Prostate gland (tissue), 2 donors: ENCODE data around the gene FANCE.

Experiments used
- CTCF ChIP-seq, 4 experiments: fragments of 200-600 bp in 2 of 4; fragments of 450-650 bp in 2 of 4; sonication (generic) in 2 of 4; IDR thresholded peaks; 1 replicate in 3 of 4; 2 replicates in 1 of 4; pipeline ENCODE4 v1.5.1; 2016 to 2019; ENCODE audit warnings: antibody characterized with exemption in 4 of 4, mild to moderate bottlenecking in 2 of 4, moderate library complexity in 2 of 4
- POLR2A ChIP-seq: fragments of 450-650 bp; IDR thresholded peaks from one replicate; pipeline ENCODE4 v1.6.1; 2016; ENCODE audit warnings: antibody characterized with exemption, mild to moderate bottlenecking
- POLR2AphosphoS5 ChIP-seq: sonication (generic); formaldehyde crosslinking; IDR thresholded peaks from one replicate; pipeline ENCODE4 v1.6.1; 2017; ENCODE audit warnings: antibody characterized with exemption

GRCh38 chr6:35476004-35476403, 23.9 kb downstream of the FANCE start:
- no peak for TF ChIP-seq CTCF (IDR thresholded peaks at IDR 0.05)
- TF ChIP-seq POLR2A, result no peak
- TF ChIP-seq POLR2AphosphoS5, result no peak
